GM10847 (cell line): ENCODE measurements around the gene DAPK2.

Source experiments
- POLR2A ChIP-seq: IDR thresholded peaks from 2 replicates; pipeline ENCODE4 v1.6.1; 2011; ENCODE audit not compliant: insufficient read length; ENCODE audit errors: extremely low read depth

Gene DAPK2

GRCh38 chr15:63979262-63979793 is 67.0 kb downstream of the DAPK2 start:
- TF ChIP-seq POLR2A = no peak

- no peak for TF ChIP-seq POLR2A
Measured at GRCh38 chr15:63978511-63979261, 67.6 kb downstream of the DAPK2 start.

- TF ChIP-seq POLR2A = no peak
Measured at GRCh38 chr15:63977119-63977518, 69.2 kb downstream of the DAPK2 start.

- no peak for TF ChIP-seq POLR2A
Measured at GRCh38 chr15:63974021-63974420, 72.3 kb downstream of the DAPK2 start.

- no peak for TF ChIP-seq POLR2A
Measured at GRCh38 chr15:63973212-63974009, 72.9 kb downstream of the DAPK2 start.

- TF ChIP-seq POLR2A = no peak
Measured at GRCh38 chr15:63972801-63973200, 73.5 kb downstream of the DAPK2 start.

GRCh38 chr15:63971904-63972303 is 74.4 kb downstream of the DAPK2 start:
- TF ChIP-seq POLR2A = no peak

GRCh38 chr15:63971427-63971805 is 74.9 kb downstream of the DAPK2 start:
- TF ChIP-seq POLR2A = no peak

- no peak for TF ChIP-seq POLR2A
Measured at GRCh38 chr15:63970621-63971426, 75.5 kb downstream of the DAPK2 start.

- no peak for TF ChIP-seq POLR2A
Measured at GRCh38 chr15:63969652-63970421, 76.4 kb downstream of the DAPK2 start.

GRCh38 chr15:63968700-63969099 is 77.6 kb downstream of the DAPK2 start:
- no peak for TF ChIP-seq POLR2A

- TF ChIP-seq POLR2A = no peak
Measured at GRCh38 chr15:63968122-63968524, 78.2 kb downstream of the DAPK2 start.

GRCh38 chr15:63967616-63968015 is 78.7 kb downstream of the DAPK2 start:
- TF ChIP-seq POLR2A = no peak

GRCh38 chr15:63953524-63953923 is 92.8 kb downstream of the DAPK2 start:
- no peak for TF ChIP-seq POLR2A

GRCh38 chr15:63950911-63951481 is 95.3 kb downstream of the DAPK2 start:
- no peak for TF ChIP-seq POLR2A

GRCh38 chr15:63948971-63949370 is 97.3 kb downstream of the DAPK2 start:
- TF ChIP-seq POLR2A = no peak
